Liver (tissue), 9 donors: Measurements from ENCODE around the gene CYB561. TPM values are rescaled to one million over a fixed set of nuclear protein-coding genes. Genes with fewer than 3 reads are reported as not detected.

ENCODE experiments used
- DNase-seq: peaks from one replicate; pipeline ENCODE4 v3.0.0-alpha.2; 2017; ENCODE audit warnings: low spot score
- H3K27ac ChIP-seq, 2 donors: one replicate each; pipeline ENCODE4 v1.7.0; 2013; ENCODE audit warnings: inconsistent platforms in 2 of 2, low read length in 2 of 2, control low read depth in 1 of 2, low read depth in 1 of 2, mild to moderate bottlenecking in 1 of 2
- H3K27me3 ChIP-seq, 4 donors: one replicate each; pipeline versions ENCODE4 v1.6.1 to v1.7.0; 2013; ENCODE audit warnings: low read length in 3 of 4, inconsistent platforms in 1 of 4, mild to moderate bottlenecking in 1 of 4, moderate library complexity in 1 of 4; ENCODE audit not compliant: control insufficient read depth in 4 of 4, insufficient read depth in 4 of 4
- H3K36me3 ChIP-seq, 4 donors: one replicate each; pipeline versions ENCODE4 v1.6.1 to v1.7.0; 2013; ENCODE audit warnings: low read length in 3 of 4, mild to moderate bottlenecking in 3 of 4, low read depth in 1 of 4, moderate library complexity in 1 of 4; ENCODE audit not compliant: control insufficient read depth in 4 of 4, insufficient read depth in 3 of 4
- H3K4me1 ChIP-seq, 4 donors: one replicate each; pipeline versions ENCODE4 v1.6.1 to v1.7.0; 2013; ENCODE audit warnings: low read length in 3 of 4, mild to moderate bottlenecking in 3 of 4, moderate library complexity in 1 of 4; ENCODE audit not compliant: control insufficient read depth in 4 of 4, insufficient read depth in 4 of 4
- H3K4me3 ChIP-seq, 3 donors: one replicate each; pipeline versions ENCODE4 v1.6.1 to v1.7.0; 2013; ENCODE audit warnings: low read length in 3 of 3, control low read depth in 1 of 3, low read depth in 1 of 3, mild to moderate bottlenecking in 1 of 3
- H3K9ac ChIP-seq, 2 donors: one replicate each; pipeline ENCODE4 v1.7.0; 2013; ENCODE audit warnings: low read length in 2 of 2, mild to moderate bottlenecking in 2 of 2, moderate library complexity in 2 of 2, control low read depth in 1 of 2, low read depth in 1 of 2
- H3K9me3 ChIP-seq, 4 donors: one replicate each; pipeline versions ENCODE4 v1.6.1 to v1.7.0; 2013; ENCODE audit warnings: low read length in 3 of 4; ENCODE audit not compliant: control insufficient read depth in 4 of 4
- FOXA1 ChIP-seq: IDR thresholded peaks from 2 replicates; pipeline ENCODE4 v1.6.1; 2016; ENCODE audit warnings: antibody characterized with exemption
- FOXA2 ChIP-seq: IDR thresholded peaks from 2 replicates; pipeline ENCODE4 v1.6.1; 2016; ENCODE audit warnings: antibody characterized with exemption
- GABPA ChIP-seq, 2 donors: IDR thresholded peaks in 1 of 2; conservative IDR thresholded peaks in 1 of 2; 2 replicates each; pipeline ENCODE4 v1.6.1; 2016; ENCODE audit warnings: antibody characterized with exemption in 2 of 2, mild to moderate bottlenecking in 1 of 2, moderate library complexity in 1 of 2
- HNF4A ChIP-seq, 2 donors: conservative IDR thresholded peaks; 2 replicates each; pipeline ENCODE4 v1.6.1; 2016; ENCODE audit warnings: antibody characterized with exemption in 2 of 2, mild to moderate bottlenecking in 2 of 2
- JUND ChIP-seq, 2 donors: IDR thresholded peaks; 2 replicates each; pipeline ENCODE4 v1.6.1; 2016; ENCODE audit warnings: antibody characterized with exemption in 2 of 2
- MAX ChIP-seq: IDR thresholded peaks from 2 replicates; pipeline ENCODE4 v1.6.1; 2016; ENCODE audit warnings: antibody characterized with exemption
- NR2F2 ChIP-seq: IDR thresholded peaks from 2 replicates; pipeline ENCODE4 v1.6.1; 2016; ENCODE audit warnings: antibody characterized with exemption
- RAD21 ChIP-seq, 2 donors: IDR thresholded peaks; 2 replicates each; pipeline ENCODE4 v1.6.1; 2016; ENCODE audit warnings: antibody characterized with exemption in 2 of 2, mild to moderate bottlenecking in 2 of 2
- RXRA ChIP-seq, 2 donors: IDR thresholded peaks; 2 replicates each; pipeline ENCODE4 v1.6.1; 2017 to 2018; ENCODE audit warnings: antibody characterized with exemption in 2 of 2, mild to moderate bottlenecking in 1 of 2
- SP1 ChIP-seq: IDR thresholded peaks from 2 replicates; pipeline ENCODE4 v1.6.1; 2018; ENCODE audit warnings: antibody characterized with exemption, mild to moderate bottlenecking
- YY1 ChIP-seq: IDR thresholded peaks from 2 replicates; pipeline ENCODE4 v1.6.1; 2016; ENCODE audit warnings: antibody characterized with exemption, mild to moderate bottlenecking
- WGBS: extraction: QIAGEN DNeasy Blood & Tissue Kit; methylation state at CpG from one replicate; pipeline ENCODE4 v1.1.7; 2013; 5-methylcytosine and 5-hydroxymethylcytosine counted together
- polyA plus RNA-seq, 2 donors: library from polyadenylated mRNA; stranded (reverse) in 1 of 2; unstranded in 1 of 2; fragments of 200-250 nt in 1 of 2; fragments of >200 nt in 1 of 2; fragmentation: Nextera tagmentation in 1 of 2; extraction: Ambion mirVana in 1 of 2; gene quantifications; one replicate each; pipeline versions ENCODE4 v1.2.1 to v1.2.3, GENCODE V29; 2013 to 2015
- total RNA-seq, 2 donors: library from RNA; depleted of rRNA; stranded (reverse); fragments of >200 nt; gene quantifications; one replicate each; pipeline ENCODE4 v1.2.3, GENCODE V29; 2014
- TF ChIP-seq, protein P1 (sequence below): fragments of 150-350 bp; IDR thresholded peaks from 2 replicates; pipeline ENCODE4 v1.5.1; 2017; ENCODE audit warnings: improper control_type of control experiment, low read depth, low read length; ENCODE audit not compliant: missing input control
- TF ChIP-seq, protein P2 (sequence below): IDR thresholded peaks from 2 replicates; pipeline ENCODE4 v1.6.1; 2016; ENCODE audit warnings: antibody characterized with exemption
- TF ChIP-seq, protein P3 (sequence below): IDR thresholded peaks from 2 replicates; pipeline ENCODE4 v1.6.1; 2016; ENCODE audit warnings: antibody characterized with exemption
- donor health status: healthy.
- donor health status: healthy.
- donor health status: healthy.
- donor health status: healthy.
- donor health status: healthy.

Gene CYB561
- total and polyA plus RNA-seq, 4 donors, result 0.93 to 18.5 (median 12.9) TPM

GRCh38 chr17:63458478-63458877 is 12.4 kb upstream of the CYB561 start:
- H3K36me3 ChIP-seq, result no peaks in the 10 kb centered on the region
- no peak overlapping the region for H3K27ac ChIP-seq
- H3K27me3 ChIP-seq, result no peaks in the 10 kb centered on the region
- TF ChIP-seq FOXA1 (no peak), RAD21 (IDR thresholded peaks at IDR 0.05) (no peak), FOXA2 (no peak), JUND (IDR thresholded peaks at IDR 0.05) (no peak), GABPA (IDR thresholded peaks at IDR 0.05 in 1 of 2, conservative IDR thresholded peaks at IDR 0.05 in 1 of 2) (no peak), HNF4A (conservative IDR thresholded peaks at IDR 0.05) (no peak), RXRA (IDR thresholded peaks at IDR 0.05) (no peak), MAX (no peak), NR2F2 (no peak)
- TF ChIP-seq, protein P1, sequence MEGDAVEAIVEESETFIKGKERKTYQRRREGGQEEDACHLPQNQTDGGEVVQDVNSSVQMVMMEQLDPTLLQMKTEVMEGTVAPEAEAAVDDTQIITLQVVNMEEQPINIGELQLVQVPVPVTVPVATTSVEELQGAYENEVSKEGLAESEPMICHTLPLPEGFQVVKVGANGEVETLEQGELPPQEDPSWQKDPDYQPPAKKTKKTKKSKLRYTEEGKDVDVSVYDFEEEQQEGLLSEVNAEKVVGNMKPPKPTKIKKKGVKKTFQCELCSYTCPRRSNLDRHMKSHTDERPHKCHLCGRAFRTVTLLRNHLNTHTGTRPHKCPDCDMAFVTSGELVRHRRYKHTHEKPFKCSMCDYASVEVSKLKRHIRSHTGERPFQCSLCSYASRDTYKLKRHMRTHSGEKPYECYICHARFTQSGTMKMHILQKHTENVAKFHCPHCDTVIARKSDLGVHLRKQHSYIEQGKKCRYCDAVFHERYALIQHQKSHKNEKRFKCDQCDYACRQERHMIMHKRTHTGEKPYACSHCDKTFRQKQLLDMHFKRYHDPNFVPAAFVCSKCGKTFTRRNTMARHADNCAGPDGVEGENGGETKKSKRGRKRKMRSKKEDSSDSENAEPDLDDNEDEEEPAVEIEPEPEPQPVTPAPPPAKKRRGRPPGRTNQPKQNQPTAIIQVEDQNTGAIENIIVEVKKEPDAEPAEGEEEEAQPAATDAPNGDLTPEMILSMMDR, result no peak
- TF ChIP-seq, protein P2, sequence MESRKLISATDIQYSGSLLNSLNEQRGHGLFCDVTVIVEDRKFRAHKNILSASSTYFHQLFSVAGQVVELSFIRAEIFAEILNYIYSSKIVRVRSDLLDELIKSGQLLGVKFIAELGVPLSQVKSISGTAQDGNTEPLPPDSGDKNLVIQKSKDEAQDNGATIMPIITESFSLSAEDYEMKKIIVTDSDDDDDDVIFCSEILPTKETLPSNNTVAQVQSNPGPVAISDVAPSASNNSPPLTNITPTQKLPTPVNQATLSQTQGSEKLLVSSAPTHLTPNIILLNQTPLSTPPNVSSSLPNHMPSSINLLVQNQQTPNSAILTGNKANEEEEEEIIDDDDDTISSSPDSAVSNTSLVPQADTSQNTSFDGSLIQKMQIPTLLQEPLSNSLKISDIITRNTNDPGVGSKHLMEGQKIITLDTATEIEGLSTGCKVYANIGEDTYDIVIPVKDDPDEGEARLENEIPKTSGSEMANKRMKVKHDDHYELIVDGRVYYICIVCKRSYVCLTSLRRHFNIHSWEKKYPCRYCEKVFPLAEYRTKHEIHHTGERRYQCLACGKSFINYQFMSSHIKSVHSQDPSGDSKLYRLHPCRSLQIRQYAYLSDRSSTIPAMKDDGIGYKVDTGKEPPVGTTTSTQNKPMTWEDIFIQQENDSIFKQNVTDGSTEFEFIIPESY, result no peak
- DNase-seq, result no peak
- no peaks in the 10 kb centered on the region for H3K9me3 ChIP-seq
- no peaks in the 10 kb centered on the region for H3K4me1 ChIP-seq
- 76% methylated on average over 4 of the region's 4 CpGs for WGBS
- H3K4me3 ChIP-seq, result no peak overlapping the region
- H3K9ac ChIP-seq, result no peak overlapping the region

DNA sequence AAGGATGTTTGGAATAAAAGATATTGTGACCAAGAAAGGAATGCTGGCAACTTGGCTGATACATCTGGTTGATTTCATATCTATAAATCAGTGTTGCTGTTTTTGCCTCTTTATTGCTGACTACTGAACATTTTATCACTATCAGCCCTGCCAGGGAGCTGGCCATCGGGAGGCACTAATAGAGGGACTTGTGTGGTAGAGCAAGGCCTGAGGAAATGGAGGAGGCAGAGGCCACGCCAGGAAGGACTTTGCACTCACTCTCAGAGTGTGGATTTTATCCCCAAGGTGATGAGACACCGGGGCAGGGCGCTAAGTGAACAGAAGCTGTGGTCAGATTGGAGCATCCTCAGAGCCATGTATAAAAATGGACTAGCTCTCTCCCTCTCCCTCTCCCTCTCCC is 9.3 kb upstream of the CYB561 start:
- TF ChIP-seq, protein P2, result no peak
- no peak for TF ChIP-seq MAX
- TF ChIP-seq FOXA2, result no peak
- no peak for TF ChIP-seq RXRA (IDR thresholded peaks at IDR 0.05)
- TF ChIP-seq SP1, result no peak
- TF ChIP-seq HNF4A (conservative IDR thresholded peaks at IDR 0.05), result no peak
- no peak for TF ChIP-seq JUND (IDR thresholded peaks at IDR 0.05)
- TF ChIP-seq, protein P3, sequence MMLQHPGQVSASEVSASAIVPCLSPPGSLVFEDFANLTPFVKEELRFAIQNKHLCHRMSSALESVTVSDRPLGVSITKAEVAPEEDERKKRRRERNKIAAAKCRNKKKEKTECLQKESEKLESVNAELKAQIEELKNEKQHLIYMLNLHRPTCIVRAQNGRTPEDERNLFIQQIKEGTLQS, result no peak
- no peak for TF ChIP-seq YY1
- no peak for DNase-seq
- Histone ChIP-seq H3K27me3 (no peaks in the 10 kb centered on the region), H3K9ac (no peak overlapping the region), H3K9me3 (no peaks in the 10 kb centered on the region), H3K4me1 (no peaks in the 10 kb centered on the region), H3K27ac (no peak overlapping the region), H3K36me3 (no peaks in the 10 kb centered on the region), H3K4me3 (no peak overlapping the region)
- WGBS, result 60% methylated on average over 4 of the region's 4 CpGs
